GM15510 (cell line): ENCODE measurements around the gene MSH2.

Source experiments
- POLR2A ChIP-seq: IDR thresholded peaks from 3 replicates; pipeline ENCODE4 v1.6.1; 2011; ENCODE audit warnings: borderline replicate concordance; ENCODE audit not compliant: insufficient read length; ENCODE audit errors: extremely low read depth

MSH2 gene

GRCh38 chr2:47457268-47457667 lies 54.3 kb downstream of the MSH2 start:
- no peak for TF ChIP-seq POLR2A

- no peak for TF ChIP-seq POLR2A
Measured at GRCh38 chr2:47459021-47459420, 56.1 kb downstream of the MSH2 start.

GRCh38 chr2:47460766-47461165 lies 57.8 kb downstream of the MSH2 start:
- no peak for TF ChIP-seq POLR2A

GRCh38 chr2:47471429-47472116 lies 68.6 kb downstream of the MSH2 start:
- no peak for TF ChIP-seq POLR2A

GRCh38 chr2:47479863-47480262 lies 76.9 kb downstream of the MSH2 start:
- no peak for TF ChIP-seq POLR2A

GRCh38 chr2:47483191-47483590 lies 80.2 kb downstream of the MSH2 start:
- no peak for TF ChIP-seq POLR2A

GRCh38 chr2:47484396-47484795 lies 81.4 kb downstream of the MSH2 start:
- TF ChIP-seq POLR2A: no peak

- no peak for TF ChIP-seq POLR2A
Measured at GRCh38 chr2:47485177-47485576, 82.2 kb downstream of the MSH2 start.

GRCh38 chr2:47485751-47486300 lies 82.9 kb downstream of the MSH2 start:
- TF ChIP-seq POLR2A: no peak

- no peak for TF ChIP-seq POLR2A
Measured at GRCh38 chr2:47486841-47487497, 84.0 kb downstream of the MSH2 start.

GRCh38 chr2:47487498-47487875 lies 84.5 kb downstream of the MSH2 start:
- TF ChIP-seq POLR2A: no peak

GRCh38 chr2:47488870-47489584 lies 86.1 kb downstream of the MSH2 start:
- no peak for TF ChIP-seq POLR2A

- no peak for TF ChIP-seq POLR2A
Measured at GRCh38 chr2:47490406-47490805, 87.5 kb downstream of the MSH2 start.

GRCh38 chr2:47493317-47494035 lies 90.5 kb downstream of the MSH2 start:
- TF ChIP-seq POLR2A: no peak
